IMR-90 (cell line): ENCODE data around the gene ATP2B2.

ENCODE experiments used
- BHLHE40 ChIP-seq: fragments of 150-350 bp; IDR thresholded peaks from 2 replicates; pipeline ENCODE4 v1.6.1; 2016; ENCODE audit warnings: mild to moderate bottlenecking, low read depth, low read length
- CEBPB ChIP-seq: IDR thresholded peaks from 2 replicates; pipeline ENCODE4 v1.6.1; 2012; ENCODE audit warnings: low read depth, low read length, improper control_type of control experiment
- FOS ChIP-seq: fragments of 150-350 bp; IDR thresholded peaks from 2 replicates; pipeline ENCODE4 v1.6.1; 2016; ENCODE audit warnings: low read depth, low read length
- MXI1 ChIP-seq: IDR thresholded peaks from 2 replicates; pipeline ENCODE4 v1.6.1; 2012; ENCODE audit warnings: low read depth, mild to moderate bottlenecking, low read length, moderate library complexity, borderline replicate concordance
- POLR2A ChIP-seq: IDR thresholded peaks from 2 replicates; pipeline ENCODE4 v1.6.1; 2012; ENCODE audit warnings: mild to moderate bottlenecking, low read depth, low read length
- RAD21 ChIP-seq: IDR thresholded peaks from 2 replicates; pipeline ENCODE4 v1.6.1; 2012; ENCODE audit warnings: low read length, improper control_type of control experiment
- RFX5 ChIP-seq: IDR thresholded peaks from 2 replicates; pipeline ENCODE4 v1.8.0; 2012; ENCODE audit warnings: low read depth, mild to moderate bottlenecking, low read length, moderate library complexity
- SMC3 ChIP-seq: fragments of 150-350 bp; IDR thresholded peaks from 2 replicates; pipeline ENCODE4 v1.6.1; 2016; ENCODE audit warnings: low read depth, mild to moderate bottlenecking, antibody characterized with exemption, low read length, moderate library complexity
- TF ChIP-seq, protein P1 (sequence below): conservative IDR thresholded peaks from 2 replicates; pipeline ENCODE4 v1.5.1; 2012; ENCODE audit warnings: mild to moderate bottlenecking, low read depth, low read length, improper control_type of control experiment
- TF ChIP-seq, protein P2 (sequence below): fragments of 150-350 bp; IDR thresholded peaks from 2 replicates; pipeline ENCODE4 v1.6.1; 2016; ENCODE audit warnings: low read depth, mild to moderate bottlenecking, low read length, moderate library complexity, borderline replicate concordance
- TF ChIP-seq, protein P3 (sequence below): fragments of 150-350 bp; IDR thresholded peaks from 2 replicates; pipeline ENCODE4 v1.6.1; 2017; ENCODE audit warnings: mild to moderate bottlenecking, antibody characterized with exemption, low read length, low read depth

DNA sequence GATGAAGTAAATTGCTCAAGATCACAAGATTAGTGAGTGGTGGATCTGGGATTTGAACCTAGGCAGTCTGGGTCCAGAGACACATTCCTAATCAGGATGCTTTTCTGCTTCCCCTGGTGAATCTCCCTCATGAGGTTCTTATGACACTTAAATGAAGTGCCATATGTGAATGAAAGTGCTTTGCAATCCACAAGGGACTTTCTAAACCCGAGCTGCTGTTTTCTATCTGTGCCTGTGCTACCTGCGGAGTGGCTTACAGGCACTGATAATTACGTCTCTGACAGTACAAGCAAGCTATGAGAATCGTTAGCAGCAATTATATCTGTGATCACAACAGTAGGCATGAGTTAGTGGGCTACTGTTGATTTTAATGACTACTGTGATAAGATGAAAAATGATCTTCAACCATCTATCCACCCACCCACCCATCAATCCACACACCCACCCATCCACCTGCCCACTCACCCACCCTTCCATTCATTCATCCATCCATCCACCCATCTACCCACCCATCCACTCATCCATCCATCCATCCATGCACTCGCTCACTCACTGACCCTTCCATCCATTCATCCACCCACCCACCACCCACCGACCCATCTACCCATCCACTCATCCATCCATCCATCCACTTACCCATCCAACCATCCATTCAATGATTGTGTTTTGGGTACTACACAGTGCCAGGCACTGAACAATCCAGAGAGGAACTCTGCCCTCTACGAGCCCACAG, 51.8 kb downstream of the ATP2B2 start:
- TF ChIP-seq POLR2A = no peak
- TF ChIP-seq, protein P1, sequence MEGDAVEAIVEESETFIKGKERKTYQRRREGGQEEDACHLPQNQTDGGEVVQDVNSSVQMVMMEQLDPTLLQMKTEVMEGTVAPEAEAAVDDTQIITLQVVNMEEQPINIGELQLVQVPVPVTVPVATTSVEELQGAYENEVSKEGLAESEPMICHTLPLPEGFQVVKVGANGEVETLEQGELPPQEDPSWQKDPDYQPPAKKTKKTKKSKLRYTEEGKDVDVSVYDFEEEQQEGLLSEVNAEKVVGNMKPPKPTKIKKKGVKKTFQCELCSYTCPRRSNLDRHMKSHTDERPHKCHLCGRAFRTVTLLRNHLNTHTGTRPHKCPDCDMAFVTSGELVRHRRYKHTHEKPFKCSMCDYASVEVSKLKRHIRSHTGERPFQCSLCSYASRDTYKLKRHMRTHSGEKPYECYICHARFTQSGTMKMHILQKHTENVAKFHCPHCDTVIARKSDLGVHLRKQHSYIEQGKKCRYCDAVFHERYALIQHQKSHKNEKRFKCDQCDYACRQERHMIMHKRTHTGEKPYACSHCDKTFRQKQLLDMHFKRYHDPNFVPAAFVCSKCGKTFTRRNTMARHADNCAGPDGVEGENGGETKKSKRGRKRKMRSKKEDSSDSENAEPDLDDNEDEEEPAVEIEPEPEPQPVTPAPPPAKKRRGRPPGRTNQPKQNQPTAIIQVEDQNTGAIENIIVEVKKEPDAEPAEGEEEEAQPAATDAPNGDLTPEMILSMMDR = no peak
- no peak for TF ChIP-seq FOS
- no peak for TF ChIP-seq MXI1
- no peak for TF ChIP-seq RFX5
- TF ChIP-seq SMC3 = no peak
- TF ChIP-seq, protein P2, sequence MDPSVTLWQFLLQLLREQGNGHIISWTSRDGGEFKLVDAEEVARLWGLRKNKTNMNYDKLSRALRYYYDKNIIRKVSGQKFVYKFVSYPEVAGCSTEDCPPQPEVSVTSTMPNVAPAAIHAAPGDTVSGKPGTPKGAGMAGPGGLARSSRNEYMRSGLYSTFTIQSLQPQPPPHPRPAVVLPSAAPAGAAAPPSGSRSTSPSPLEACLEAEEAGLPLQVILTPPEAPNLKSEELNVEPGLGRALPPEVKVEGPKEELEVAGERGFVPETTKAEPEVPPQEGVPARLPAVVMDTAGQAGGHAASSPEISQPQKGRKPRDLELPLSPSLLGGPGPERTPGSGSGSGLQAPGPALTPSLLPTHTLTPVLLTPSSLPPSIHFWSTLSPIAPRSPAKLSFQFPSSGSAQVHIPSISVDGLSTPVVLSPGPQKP = no peak
- no peak for TF ChIP-seq CEBPB
- TF ChIP-seq, protein P3, sequence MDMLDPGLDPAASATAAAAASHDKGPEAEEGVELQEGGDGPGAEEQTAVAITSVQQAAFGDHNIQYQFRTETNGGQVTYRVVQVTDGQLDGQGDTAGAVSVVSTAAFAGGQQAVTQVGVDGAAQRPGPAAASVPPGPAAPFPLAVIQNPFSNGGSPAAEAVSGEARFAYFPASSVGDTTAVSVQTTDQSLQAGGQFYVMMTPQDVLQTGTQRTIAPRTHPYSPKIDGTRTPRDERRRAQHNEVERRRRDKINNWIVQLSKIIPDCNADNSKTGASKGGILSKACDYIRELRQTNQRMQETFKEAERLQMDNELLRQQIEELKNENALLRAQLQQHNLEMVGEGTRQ = no peak
- TF ChIP-seq BHLHE40 = no peak
- no peak for TF ChIP-seq RAD21
